HT-29 (cell line): ENCODE measurements around the gene F12. TPM values are rescaled to one million over a fixed set of nuclear protein-coding genes. Genes with fewer than 3 reads are reported as not detected.
"Not testable (repeated sequence)": the region's sequence is repeated elsewhere in the genome, so short reads cannot be mapped to it uniquely, and the experiment has no call there.

Experiments used
- DNase-seq: peaks from one replicate; pipeline ENCODE4 v3.0.0-alpha.2; 2015; ENCODE audit warnings: low spot score
- total RNA-seq: library from RNA; depleted of rRNA; stranded (reverse); fragments of >200 nt; shearing (Covaris generic); gene quantifications from 2 replicates; pipeline ENCODE4 v1.2.3, GENCODE V29; 2014

F12 gene
- total RNA-seq, 1 experiment from 2014 or later: 52.9 TPM

- DNase-seq: peak; percentile 91
These were observed 38.8 kb downstream of the F12 start for GRCh38 chr5:177370488-177371119.

GRCh38 chr5:177369645-177370440 lies 39.5 kb downstream of the F12 start:
- no peak for DNase-seq

DNA sequence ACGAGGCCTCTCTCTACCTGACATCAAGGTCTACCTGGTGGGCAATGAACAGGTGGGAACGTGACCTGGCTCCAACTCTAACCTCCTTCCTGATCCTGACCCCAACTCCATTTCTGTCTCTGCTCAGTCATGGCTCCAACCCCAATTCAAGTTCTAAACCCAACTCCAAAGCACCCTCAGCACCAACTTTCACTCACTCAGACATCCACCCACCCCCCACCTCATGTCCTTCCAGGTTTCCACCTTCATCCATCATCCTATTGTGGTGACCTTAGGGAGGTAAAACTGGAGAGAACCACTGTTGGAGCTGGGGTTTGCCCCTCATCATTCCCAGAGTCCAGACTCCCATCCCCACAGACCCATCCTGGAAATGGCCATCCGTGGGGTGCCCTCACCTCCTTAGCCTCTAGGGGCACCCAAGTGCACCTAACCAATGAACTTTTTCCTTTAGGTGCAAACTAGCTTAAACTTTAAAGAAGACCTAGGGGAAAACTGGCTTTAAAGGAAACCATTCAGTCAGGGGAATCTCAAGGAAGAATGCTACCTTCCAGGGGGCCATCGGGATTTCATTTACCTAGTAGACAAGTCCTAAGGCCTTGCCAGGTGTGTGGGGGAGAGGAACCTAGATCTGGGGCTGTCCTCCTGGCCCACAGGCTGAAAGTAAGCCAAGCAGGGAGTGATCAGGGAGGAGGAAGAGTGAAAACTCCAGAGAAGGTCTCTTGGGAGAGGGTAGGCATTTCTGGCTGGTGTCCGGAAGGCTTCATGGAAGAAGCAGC lies 40.3 kb downstream of the F12 start:
- DNase-seq: peak; percentile 52

GRCh38 chr5:177367981-177368868 lies 41.1 kb downstream of the F12 start:
- DNase-seq: no peak

- no peak for DNase-seq
These were observed 42.0 kb downstream of the F12 start for GRCh38 chr5:177367323-177367848.

DNA sequence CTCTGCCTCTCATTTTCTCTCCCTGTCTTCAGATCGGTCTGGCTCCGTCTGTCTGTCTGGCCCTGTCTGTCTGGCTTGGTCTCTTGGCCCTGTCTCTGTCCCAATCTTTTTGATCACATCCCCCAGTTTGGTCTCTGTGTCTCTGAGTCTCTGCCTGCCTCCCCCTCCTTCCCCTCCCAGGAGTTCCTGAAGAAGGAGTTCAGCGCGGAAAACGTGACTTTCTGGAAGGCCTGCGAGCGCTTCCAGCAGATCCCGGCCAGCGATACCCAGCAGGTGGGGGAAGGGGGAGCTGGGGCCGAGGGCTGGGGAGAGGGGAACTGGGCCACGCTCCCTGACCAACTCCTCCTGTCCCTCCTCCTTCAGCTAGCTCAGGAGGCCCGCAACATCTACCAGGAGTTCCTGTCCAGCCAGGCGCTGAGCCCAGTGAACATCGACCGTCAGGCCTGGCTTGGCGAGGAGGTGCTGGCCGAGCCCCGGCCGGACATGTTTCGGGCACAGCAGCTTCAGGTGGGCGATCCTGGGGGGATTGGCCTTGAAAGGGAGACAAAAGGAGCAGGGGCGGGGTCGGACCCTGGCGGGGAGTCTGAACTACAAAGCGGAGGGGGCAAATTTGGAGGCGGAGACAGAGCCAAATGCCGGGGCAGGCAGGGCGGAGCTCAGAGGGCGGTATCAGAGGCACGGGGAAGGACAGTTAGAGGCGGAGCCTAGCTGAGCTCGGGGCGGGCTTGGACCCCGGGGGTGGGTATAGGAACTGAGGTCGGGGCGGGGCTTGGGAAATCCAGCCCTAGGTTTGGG lies 42.6 kb downstream of the F12 start:
- DNase-seq: peak; percentile 40

DNA sequence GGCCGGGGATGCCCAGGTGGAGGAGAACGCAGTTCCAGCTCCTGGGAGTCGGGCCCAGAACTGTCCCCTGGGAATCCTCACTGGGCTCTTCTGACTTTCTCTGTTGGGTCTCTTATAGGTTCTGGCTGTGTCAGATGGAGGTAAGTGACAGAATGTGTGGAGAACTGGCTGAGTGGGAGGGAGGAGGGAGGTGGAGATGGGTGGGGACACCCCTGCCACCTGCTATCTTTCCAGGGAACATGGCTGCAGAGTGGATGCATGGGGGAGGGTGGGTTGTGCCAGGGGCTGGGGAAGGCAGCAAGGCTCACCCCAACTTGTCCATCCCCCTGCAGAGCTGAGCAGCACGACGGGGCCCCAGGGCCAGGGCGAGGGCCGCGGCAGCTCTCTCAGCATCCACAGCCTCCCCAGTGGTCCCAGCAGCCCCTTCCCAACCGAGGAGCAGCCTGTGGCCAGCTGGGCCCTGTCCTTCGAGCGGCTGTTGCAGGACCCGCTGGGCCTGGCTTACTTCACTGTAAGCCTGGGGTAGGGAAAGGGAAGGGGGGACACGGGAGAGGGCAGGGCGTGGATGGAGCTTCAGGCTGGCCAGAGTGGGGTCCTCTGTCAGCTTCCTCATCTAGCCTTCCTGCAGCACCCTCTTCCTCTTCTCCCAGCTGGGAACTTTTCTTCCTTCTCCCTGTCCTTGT lies 43.4 kb downstream of the F12 start:
- DNase-seq: no peak

DNA sequence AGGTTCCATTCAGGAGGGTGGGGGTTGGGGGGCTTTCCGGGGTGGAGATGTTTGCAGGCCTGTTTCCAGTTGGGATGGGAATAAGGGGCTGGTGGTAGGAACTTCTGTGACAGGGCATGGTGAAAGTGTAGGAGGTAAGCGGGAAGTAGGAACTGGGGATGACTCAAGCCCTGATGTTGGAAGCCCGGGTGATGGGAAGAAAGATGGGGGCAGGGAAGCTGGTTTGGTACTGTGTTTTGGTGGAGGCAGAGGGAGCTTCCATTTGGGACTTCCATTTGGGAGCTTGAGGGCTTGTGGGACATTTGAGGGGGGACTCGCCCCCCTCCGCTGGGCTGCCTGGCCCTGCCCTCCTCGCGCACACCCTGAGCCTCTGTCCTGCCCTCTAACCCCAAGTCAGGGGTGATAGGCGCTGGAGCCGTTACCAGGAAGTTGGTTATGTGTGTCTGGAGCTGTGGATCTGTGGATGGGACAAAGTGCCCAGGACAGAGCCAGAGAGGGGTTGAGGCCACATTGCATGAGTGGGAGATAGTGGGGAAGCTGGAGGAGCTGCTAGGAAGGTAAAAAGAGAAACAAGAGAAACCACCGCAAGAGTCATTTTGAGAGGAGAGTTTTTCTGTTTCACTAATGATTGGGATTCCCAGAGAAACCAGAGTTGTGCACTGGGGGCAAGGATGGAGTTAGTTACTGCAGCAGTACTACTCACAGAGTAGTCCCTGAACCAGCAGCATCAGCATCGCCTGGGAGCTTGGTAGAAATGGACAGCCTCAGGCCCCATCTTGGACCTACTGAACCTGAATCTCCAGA lies 45.0 kb downstream of the F12 start:
- no peak for DNase-seq

DNA sequence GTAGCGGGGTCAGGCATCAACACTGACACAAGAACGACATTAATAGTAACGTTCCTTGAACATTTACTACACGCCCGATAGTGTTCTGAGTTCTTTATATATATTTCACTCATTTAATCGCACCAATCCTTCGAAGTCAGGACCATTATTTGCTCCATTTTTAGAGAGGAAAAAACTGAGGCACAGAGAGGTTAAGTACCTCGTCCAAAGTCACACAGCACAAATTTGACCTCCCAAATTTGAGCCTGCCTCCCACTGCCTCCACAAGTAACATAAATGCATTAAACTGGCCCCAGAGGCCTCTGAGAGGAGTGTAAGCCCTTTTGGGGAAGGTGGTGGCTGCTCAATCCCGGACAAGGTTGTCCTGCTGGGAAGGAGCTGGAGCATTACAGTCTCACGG lies 45.8 kb downstream of the F12 start:
- no peak for DNase-seq

DNA sequence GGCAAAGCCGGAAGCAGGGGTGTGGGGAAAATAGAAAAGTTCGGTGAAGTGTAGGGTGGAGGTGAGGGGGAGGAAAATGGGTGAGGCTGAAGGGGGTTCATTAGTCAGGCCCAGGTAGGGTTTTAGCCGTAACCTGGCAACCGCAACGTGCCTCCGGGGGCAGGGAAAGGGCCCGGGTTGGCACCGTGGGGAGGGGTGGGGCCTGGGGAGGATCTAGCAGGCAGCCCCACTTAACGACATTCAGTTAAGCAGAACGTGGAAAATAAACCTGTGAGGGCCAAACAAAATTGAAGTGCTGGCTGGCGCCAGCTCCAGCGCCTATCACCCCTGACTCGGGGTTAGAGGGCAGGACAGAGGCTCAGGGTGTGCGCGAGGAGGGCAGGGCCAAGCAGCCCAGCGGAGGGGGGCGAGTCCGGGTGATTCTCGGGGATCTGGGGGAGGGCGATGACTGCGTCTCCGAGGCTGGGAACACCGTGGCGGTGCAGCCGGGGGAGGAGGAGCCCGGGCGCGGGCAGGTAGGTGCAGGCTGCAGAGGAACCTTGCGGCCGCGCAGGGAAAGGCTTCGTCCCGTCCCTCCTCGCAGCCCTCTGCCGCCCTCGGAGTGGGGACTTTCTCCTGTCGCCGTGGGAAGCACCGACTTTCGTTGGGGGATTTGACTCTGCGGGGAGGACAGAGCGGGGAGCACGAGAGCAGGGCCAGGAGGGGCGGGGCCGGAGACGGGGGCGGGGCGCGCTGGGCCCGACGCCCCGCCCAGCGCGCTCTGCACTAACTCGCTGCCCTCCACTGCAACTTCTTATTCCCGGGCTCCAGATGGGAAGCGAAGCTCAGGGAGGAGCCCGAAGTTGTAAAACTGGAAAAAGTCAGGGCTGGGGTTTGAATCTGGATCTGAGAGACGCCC lies 46.5 kb downstream of the F12 start:
- peak; percentile 79 for DNase-seq

GRCh38 chr5:177362292-177362609 lies 47.1 kb downstream of the F12 start:
- no peak for DNase-seq

GRCh38 chr5:177361418-177362291 lies 47.7 kb downstream of the F12 start:
- no peak for DNase-seq

DNA sequence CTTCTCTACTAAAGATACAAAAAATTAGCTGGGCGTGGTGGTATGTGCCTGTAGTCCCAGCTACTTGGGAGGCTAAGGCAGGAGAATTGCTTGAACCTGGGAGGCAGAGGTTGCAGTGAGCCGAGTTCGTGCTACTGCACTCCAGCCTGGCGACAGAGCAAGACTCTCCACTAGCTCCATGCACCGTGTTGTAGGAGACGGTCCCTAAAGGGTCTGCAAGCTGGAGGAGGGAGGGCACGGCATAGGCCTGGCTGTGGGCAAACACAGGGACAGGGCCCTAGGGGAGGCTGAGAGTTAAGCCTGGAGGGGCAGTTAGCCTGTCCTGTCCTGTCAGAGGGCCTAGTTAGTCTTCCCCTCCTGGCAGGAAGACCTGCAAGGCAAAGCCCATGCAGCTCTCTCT lies 48.6 kb downstream of the F12 start:
- DNase-seq: not testable (repeated sequence)

DNA sequence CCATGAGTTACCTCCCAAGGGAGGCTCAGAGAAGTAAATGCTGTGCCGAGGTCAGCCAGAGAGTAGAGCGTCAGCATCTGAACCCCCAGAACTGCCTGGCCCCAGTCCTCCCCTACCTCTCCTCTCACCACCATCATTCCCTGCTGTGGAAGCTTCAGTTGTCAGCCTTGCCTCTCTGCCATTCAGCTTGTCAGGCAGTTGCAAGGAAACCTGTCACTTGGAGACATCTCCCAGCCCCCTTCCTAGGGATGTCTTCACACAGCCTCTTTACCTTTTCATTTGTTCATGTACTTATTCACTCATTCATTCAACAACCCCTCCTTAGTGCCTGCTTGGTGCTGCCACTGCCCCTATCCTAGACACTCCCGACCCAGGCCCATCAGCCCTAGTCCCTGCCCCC lies 49.5 kb downstream of the F12 start:
- DNase-seq: no peak

- no peak for DNase-seq
These were observed 49.9 kb downstream of the F12 start for GRCh38 chr5:177359451-177359851.

DNA sequence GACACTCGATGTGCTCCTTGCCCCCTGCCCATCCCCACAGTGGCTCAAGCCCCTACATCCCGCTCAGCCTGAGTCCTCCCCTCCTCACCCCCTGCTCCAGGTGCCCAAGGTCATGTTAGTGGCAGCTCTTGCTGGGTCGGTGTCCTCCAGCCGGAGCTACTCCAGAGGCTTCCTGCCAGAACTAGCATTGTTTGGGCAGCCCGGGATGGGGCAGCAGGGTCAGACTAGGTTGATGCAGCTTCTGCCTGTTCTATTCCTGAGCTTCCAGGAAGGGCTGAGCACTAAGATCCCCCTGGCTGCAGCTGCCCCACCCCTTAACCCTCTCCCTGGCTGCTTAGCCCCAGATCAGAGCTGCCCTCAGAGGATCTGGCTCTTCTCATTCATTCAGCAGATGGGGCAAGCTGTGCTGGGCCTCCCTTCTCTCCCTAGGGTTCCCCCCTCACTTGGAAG lies 51.0 kb downstream of the F12 start:
- no peak for DNase-seq
